DOHH2 (cell line): ENCODE measurements around the gene SLC25A22.
A peak's percentile ranks its signal among the peaks of the same experiment; 100 is the strongest.

Source experiments
- H3F3A ChIP-seq: fragments of 200-600 bp; sonication (generic), shearing (Covaris generic); 2 replicates; pipeline ENCODE4 v1.6.0; 2016; ENCODE audit warnings: antibody characterized with exemption, mild to moderate bottlenecking; ENCODE audit not compliant: control insufficient read depth, insufficient read depth
- H3K27ac ChIP-seq: fragments of 200-600 bp; sonication (generic); 2 replicates; pipeline ENCODE4 v1.5.1; 2014; ENCODE audit warnings: low read depth, mild to moderate bottlenecking, low read length, moderate library complexity
- H3K27me3 ChIP-seq: fragments of 200-600 bp; sonication (generic); 2 replicates; pipeline ENCODE4 v1.6.1; 2014; ENCODE audit warnings: mild to moderate bottlenecking, low read length, mixed read lengths; ENCODE audit not compliant: control insufficient read depth
- H3K36me3 ChIP-seq: fragments of 200-600 bp; sonication (generic); 2 replicates; pipeline ENCODE4 v1.6.1; 2014; ENCODE audit warnings: mild to moderate bottlenecking, low read length, moderate library complexity, mixed read lengths; ENCODE audit not compliant: control insufficient read depth
- H3K4me1 ChIP-seq: fragments of 200-600 bp; sonication (generic); 2 replicates; pipeline ENCODE4 v1.6.1; 2014; ENCODE audit warnings: mild to moderate bottlenecking, low read length, mixed read lengths; ENCODE audit not compliant: control insufficient read depth
- H3K4me2 ChIP-seq: fragments of 200-600 bp; sonication (generic); 2 replicates; pipeline ENCODE4 v1.6.0; 2014; ENCODE audit warnings: mild to moderate bottlenecking, low read length, moderate library complexity
- H3K4me3 ChIP-seq: fragments of 200-600 bp; sonication (generic); 2 replicates; pipeline ENCODE4 v1.5.1; 2014; ENCODE audit warnings: mild to moderate bottlenecking, low read length, mixed read lengths
- H3K79me2 ChIP-seq: fragments of 200-600 bp; sonication (generic); 2 replicates; pipeline ENCODE4 v1.6.1; 2014; ENCODE audit warnings: mild to moderate bottlenecking, low read length, mixed read lengths; ENCODE audit not compliant: control insufficient read depth
- H3K9me2 ChIP-seq: fragments of 200-600 bp; sonication (generic); replicated peaks from 2 replicates; pipeline ENCODE4 v1.6.1; 2014; ENCODE audit warnings: mild to moderate bottlenecking, low read length, mixed read lengths; ENCODE audit not compliant: control insufficient read depth
- H3K9me3 ChIP-seq: fragments of 200-600 bp; sonication (generic); 2 replicates; pipeline ENCODE4 v1.6.1; 2014; ENCODE audit warnings: antibody characterized with exemption, low read length, mixed read lengths; ENCODE audit not compliant: control insufficient read depth, insufficient read depth
- H4K20me1 ChIP-seq: fragments of 200-600 bp; sonication (generic); 2 replicates; pipeline ENCODE4 v1.6.0; 2014; ENCODE audit warnings: low read depth, mild to moderate bottlenecking, antibody characterized with exemption, low read length, moderate library complexity; ENCODE audit not compliant: control insufficient read depth, insufficient read depth
- CTCF ChIP-seq: fragments of 200-600 bp; sonication (generic); IDR thresholded peaks from one replicate; pipeline ENCODE4 v1.5.1; 2014; ENCODE audit warnings: antibody characterized with exemption, mild to moderate bottlenecking, low read depth, low read length; ENCODE audit not compliant: poor library complexity, severe bottlenecking
- EZH2phosphoT487 ChIP-seq: fragments of 200-600 bp; sonication (generic); IDR thresholded peaks from 2 replicates; pipeline ENCODE4 v1.6.1; 2017; ENCODE audit warnings: borderline replicate concordance, mild to moderate bottlenecking, antibody characterized with exemption, low read length, moderate library complexity, mixed read lengths

The SLC25A22 gene

GRCh38 chr11:831118-831864 is 33.2 kb upstream of the SLC25A22 start:
- peak overlapping the region; percentile 62 for H3K4me2 ChIP-seq
- no peak overlapping the region for H3K4me3 ChIP-seq
- no peaks in the 10 kb centered on the region for H3K9me2 ChIP-seq
- peaks cover 60% of the 10 kb centered on the region for H3K4me1 ChIP-seq
- H3F3A ChIP-seq = no peaks in the 10 kb centered on the region; the same call in 1 of the 2 replicates
- no peaks in the 10 kb centered on the region for H3K79me2 ChIP-seq
- H4K20me1 ChIP-seq = no peaks in the 10 kb centered on the region; the same call in 1 of the 2 replicates
- no peaks in the 10 kb centered on the region for H3K36me3 ChIP-seq
- H3K27ac ChIP-seq = no peak overlapping the region
- peaks cover 81% of the 10 kb centered on the region for H3K27me3 ChIP-seq
- H3K9me3 ChIP-seq = no peaks in the 10 kb centered on the region
- TF ChIP-seq EZH2phosphoT487 = no peak
- TF ChIP-seq CTCF = no peak

- H3K79me2 ChIP-seq = no peaks in the 10 kb centered on the region
- no peaks in the 10 kb centered on the region; the same call in 1 of the 2 replicates for H3F3A ChIP-seq
- peak overlapping the region; percentile 62 for H3K4me2 ChIP-seq
- H3K27me3 ChIP-seq = peaks cover 81% of the 10 kb centered on the region
- no peaks in the 10 kb centered on the region for H3K9me3 ChIP-seq
- H3K36me3 ChIP-seq = no peaks in the 10 kb centered on the region; the same call in 1 of the 2 replicates
- H3K9me2 ChIP-seq = no peaks in the 10 kb centered on the region
- peak overlapping the region; percentile 41 for H3K4me3 ChIP-seq
- peaks cover 61% of the 10 kb centered on the region for H3K4me1 ChIP-seq
- no peaks in the 10 kb centered on the region; the same call in 1 of the 2 replicates for H4K20me1 ChIP-seq
- TF ChIP-seq EZH2phosphoT487 (0 out of 2 replicates have a peak, but pooled peaks have one; percentile 52), CTCF (no peak)
- H3K27ac ChIP-seq = no peak overlapping the region
Observed at GRCh38 chr11:830295-831117, 32.4 kb upstream of the SLC25A22 start.

GRCh38 chr11:829847-830294 is 31.8 kb upstream of the SLC25A22 start:
- H3F3A ChIP-seq = no peaks in the 10 kb centered on the region; the same call in 1 of the 2 replicates
- no peaks in the 10 kb centered on the region for H3K9me2 ChIP-seq
- peak overlapping the region; percentile 62 for H3K4me2 ChIP-seq
- H3K4me1 ChIP-seq = peaks cover 61% of the 10 kb centered on the region
- TF ChIP-seq EZH2phosphoT487 = no peak
- TF ChIP-seq CTCF = no peak
- H4K20me1 ChIP-seq = no peaks in the 10 kb centered on the region; the same call in 1 of the 2 replicates
- no peaks in the 10 kb centered on the region for H3K9me3 ChIP-seq
- H3K27me3 ChIP-seq = peaks cover 77% of the 10 kb centered on the region
- H3K36me3 ChIP-seq = peaks cover 5% of the 10 kb centered on the region
- peak overlapping the region; percentile 41 for H3K4me3 ChIP-seq
- H3K27ac ChIP-seq = no peak overlapping the region
- H3K79me2 ChIP-seq = no peaks in the 10 kb centered on the region
